ENCODE measurements around the gene SDC4.
A peak's percentile ranks its signal among the peaks of the same experiment; 100 is the strongest.

SDC4 gene

GRCh38 chr20:45316150-45317080, 31.8 kb downstream of the SDC4 start:
- no peak for TF ChIP-seq CTCF (IDR thresholded peaks at IDR 0.05; ENCODE audit: borderline replicate concordance, insufficient read depth, low read depth, low read length)
- no peak overlapping the region for H3K4me3 ChIP-seq (ENCODE audit: low read depth, low read length)

GRCh38 chr20:45315672-45316071, 32.6 kb downstream of the SDC4 start:
- TF ChIP-seq CTCF (IDR thresholded peaks at IDR 0.05; ENCODE audit: borderline replicate concordance, insufficient read depth, low read depth, low read length), result no peak
- no peak overlapping the region for H3K4me3 ChIP-seq (ENCODE audit: low read depth, low read length)

- H3K4me3 ChIP-seq (ENCODE audit: low read depth, low read length), result no peak overlapping the region
- TF ChIP-seq CTCF (IDR thresholded peaks at IDR 0.05; ENCODE audit: borderline replicate concordance, insufficient read depth, low read depth, low read length), result no peak
Measured at GRCh38 chr20:45313943-45314342, 34.3 kb downstream of the SDC4 start.

- no peak for TF ChIP-seq CTCF (IDR thresholded peaks at IDR 0.05; ENCODE audit: borderline replicate concordance, insufficient read depth, low read depth, low read length)
- no peak overlapping the region for H3K4me3 ChIP-seq (ENCODE audit: low read depth, low read length)
Measured at GRCh38 chr20:45313065-45313695, 35.0 kb downstream of the SDC4 start.

GRCh38 chr20:45312241-45312640, 36.0 kb downstream of the SDC4 start:
- no peak overlapping the region for H3K4me3 ChIP-seq (ENCODE audit: low read depth, low read length)
- no peak for TF ChIP-seq CTCF (IDR thresholded peaks at IDR 0.05; ENCODE audit: borderline replicate concordance, insufficient read depth, low read depth, low read length)

- TF ChIP-seq CTCF (IDR thresholded peaks at IDR 0.05; ENCODE audit: borderline replicate concordance, insufficient read depth, low read depth, low read length), result peak; percentile 96
- H3K4me3 ChIP-seq (ENCODE audit: low read depth, low read length), result no peak overlapping the region
Measured at GRCh38 chr20:45311589-45312211, 36.5 kb downstream of the SDC4 start.

All from GM12875 (cell line).